NCI-H2107 treated with DMSO at 0.1 percent for 48 hours (cell line): ENCODE results near the gene SLC39A11.
"Not testable (repeated sequence)": the region's sequence is repeated elsewhere in the genome, so short reads cannot be mapped to it uniquely, and the experiment has no call there.

Experiments used
- DNase-seq: peaks from one replicate; lab custom pipeline; 2025; ENCODE audit not compliant: unreplicated experiment; lab: John Stamatoyannopoulos, UW

SLC39A11 gene

DNA sequence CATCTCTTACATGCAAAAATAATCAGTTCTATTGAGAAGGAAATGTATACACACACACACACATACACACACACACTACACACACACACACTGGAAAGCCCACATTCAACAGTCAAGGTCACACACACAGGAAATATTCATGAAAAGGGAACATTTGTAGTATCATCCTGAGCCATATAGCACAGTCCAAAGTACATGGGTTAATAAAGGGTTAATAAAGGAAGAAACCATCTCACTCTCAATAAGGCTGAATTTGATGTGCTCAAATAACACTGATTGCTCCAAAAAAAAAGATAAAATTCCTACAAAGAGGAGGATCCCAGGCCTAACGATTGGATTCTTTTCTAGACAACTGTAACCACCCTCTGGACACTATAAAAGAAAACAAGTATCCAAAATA is 164.7 kb downstream of the SLC39A11 start:
- no peak for DNase-seq

DNA sequence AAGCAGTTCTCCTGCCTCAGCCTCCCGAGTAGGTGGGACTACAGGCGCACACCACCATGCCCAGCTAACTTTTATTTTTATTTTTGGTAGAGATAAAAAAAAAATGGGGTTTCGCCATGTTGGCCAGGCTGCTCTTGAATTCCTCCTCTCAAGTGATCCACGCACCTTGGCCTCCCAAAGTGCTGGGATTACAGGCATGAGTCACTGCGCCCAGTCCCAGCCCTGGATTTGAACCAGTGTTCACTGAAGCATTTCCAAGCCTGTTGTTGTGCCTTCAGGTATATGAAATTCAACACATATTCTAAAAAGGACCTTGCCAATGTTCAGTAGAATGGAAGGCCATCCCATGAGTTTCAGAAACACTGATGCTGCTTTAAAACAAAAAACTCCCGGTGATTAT is 165.3 kb downstream of the SLC39A11 start:
- DNase-seq, result no peak

DNA sequence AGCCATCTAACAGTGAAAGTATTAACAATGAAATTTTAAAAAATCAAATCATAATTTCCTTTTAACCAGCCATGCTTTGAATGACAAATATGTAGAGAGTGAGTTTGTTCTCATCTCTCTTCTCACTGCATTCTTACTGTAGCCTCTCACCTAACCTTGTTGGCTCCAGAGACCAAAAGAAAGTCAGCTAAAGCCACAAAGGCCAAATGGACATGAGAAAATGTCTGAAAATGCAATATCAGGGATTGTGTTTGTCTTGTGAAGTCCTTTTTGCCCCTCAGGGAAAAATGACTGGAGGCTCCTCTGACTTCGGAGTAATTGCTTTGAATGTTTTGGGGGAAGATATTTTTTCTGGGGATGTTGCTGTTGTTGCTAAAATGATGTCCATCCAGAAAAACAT is 166.3 kb downstream of the SLC39A11 start:
- DNase-seq, result no peak

DNA sequence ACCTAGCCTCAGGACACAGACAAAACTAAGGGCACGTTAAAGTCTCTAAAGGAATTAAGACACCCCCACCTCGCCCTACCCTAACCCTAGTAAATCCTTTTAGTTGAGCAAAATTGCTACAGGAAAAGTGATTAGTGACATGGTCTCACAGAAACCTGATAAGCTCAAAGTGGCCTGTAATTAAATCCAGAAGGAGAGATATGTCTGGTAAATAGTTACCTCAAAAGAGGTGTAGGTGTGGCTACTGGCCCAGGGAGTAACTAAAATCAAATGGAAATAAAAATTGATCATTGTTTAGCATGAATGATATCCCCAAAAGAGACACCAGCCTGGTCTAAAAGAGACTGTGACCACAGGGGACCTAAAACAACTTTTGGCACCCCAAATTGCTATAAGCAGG is 168.3 kb downstream of the SLC39A11 start:
- no peak for DNase-seq

DNA sequence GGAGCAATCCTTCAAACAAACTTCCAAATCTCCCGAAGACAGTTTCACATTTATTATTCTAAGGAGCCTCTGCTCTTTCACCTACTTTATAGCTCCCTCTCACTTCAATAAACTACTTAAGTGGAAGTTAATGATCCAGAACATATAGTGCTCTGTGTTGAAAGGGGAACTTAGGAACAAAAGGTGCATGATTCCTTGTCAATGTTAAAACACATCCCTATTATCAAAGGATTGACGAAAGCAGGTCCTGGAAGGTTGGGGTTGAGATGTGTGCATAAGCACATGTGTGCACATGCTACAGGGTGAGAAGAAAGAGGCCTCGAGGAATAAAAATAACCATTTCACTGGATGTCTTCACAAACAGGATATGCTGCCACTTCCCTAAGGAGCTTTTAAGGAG is 170.3 kb downstream of the SLC39A11 start:
- DNase-seq, result peak; percentile 81

DNA sequence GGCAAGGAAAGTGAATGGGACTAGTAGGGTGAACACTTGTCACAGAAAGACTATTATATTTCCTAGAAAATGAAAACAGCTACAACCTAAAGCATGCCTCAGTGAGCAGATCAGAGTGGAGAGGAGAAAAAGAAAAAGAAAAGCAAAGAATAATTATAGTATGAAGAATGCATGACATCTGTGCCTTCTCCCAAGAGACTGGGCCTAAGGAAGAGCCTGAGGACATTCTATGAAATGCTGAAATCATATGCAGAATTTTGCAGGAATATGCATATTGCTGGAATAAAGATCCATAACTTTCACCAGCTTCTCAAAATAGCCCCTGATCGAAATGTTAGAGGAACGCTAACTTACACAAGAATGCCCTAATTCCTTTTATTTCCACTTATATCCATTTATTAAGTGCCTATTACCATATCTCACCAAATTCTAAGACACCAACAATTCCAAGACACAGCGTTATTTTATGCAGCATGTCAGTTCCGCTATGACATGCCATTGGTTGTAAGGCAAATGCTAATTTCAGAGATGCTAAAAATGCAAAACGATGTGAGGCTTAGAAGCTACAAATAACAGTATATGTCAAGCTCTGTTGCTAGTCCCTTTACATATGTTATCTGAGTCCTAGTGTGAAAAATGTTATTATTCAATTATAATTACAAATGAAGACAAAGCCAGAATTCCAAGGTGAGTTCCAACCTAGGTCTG is 171.0 kb downstream of the SLC39A11 start:
- DNase-seq, result no peak

DNA sequence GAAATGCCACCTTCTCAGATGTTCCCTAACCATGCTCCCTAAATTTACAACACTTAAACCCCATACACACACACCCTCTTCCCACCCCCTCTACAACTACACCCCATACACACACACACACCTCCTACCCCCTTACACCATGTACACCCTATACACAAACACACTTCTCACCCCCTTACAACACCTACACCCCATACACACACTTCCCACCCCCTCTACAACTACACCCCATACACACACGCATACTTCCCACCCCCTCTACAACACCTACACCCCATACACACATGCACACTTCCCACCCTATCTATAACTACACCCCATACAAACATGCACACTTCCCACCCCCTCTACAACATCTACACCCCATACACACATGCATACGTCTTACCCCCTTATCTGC is 172.0 kb downstream of the SLC39A11 start:
- no peak for DNase-seq

DNA sequence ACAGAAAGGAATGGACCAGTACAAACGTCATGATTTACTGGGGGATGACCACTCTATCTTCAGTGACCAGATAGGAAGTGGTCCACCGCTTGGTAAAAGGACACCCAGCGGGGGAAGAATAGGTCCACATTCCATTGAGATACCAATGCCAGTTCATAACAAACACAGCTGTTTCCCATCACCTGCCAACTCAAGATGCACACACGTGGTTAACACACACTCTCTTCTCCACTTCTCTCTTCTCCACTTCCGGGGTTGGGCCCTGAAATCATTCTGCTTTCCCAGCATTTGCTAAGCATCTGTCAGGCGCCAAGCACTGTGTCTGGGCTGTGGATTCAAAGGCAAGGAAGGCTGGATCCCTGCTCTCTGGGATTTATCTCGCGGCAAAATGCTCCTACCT is 175.5 kb downstream of the SLC39A11 start:
- DNase-seq, result no peak

DNA sequence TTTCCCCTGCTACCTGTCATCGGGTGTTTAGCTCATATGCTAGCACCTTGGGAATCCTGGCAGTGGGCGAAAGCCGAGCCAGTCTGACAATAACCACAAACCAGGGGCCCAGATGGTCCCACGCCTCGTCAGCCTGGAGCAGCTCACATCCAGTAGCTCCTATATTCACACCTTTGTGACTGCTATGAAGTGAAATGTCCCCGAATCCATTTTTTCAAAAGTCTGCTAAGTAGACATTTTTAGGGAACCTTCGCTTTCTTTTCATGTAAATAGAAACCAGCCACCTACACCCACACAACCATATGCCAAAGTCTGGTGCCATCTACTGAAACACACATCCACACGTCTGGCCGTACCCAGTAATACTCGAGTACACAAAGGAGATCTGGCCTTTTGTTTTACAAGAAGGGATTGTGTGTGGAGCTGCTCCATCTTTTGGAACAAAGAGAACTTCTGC is 176.8 kb downstream of the SLC39A11 start:
- DNase-seq, result no peak

DNA sequence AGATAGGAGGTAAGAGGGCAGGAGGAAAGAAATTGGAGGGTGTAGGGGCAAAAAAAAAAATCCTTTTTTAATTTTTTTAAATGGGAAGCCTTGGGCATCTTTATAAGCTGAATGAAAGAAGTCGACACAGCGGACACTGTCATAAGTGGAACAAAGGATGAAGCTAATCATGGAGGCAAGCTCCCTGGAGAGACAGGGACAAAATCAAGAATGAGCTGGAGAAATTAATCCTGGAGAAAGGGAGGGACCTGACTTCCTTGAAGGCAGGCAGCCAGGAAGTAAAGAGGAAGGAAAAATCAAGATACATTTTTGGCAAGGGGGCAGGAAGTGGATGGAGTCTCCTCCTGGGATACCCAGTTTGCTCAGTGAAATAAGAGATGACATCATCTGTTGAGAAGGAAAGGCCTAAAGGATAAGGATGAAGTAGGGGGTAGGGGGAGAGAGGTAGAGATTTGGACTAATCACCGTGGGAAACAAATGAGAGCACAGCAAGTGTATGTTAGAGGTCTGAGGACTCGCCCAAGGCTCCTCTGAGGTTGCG is 179.3 kb downstream of the SLC39A11 start:
- no peak for DNase-seq

DNA sequence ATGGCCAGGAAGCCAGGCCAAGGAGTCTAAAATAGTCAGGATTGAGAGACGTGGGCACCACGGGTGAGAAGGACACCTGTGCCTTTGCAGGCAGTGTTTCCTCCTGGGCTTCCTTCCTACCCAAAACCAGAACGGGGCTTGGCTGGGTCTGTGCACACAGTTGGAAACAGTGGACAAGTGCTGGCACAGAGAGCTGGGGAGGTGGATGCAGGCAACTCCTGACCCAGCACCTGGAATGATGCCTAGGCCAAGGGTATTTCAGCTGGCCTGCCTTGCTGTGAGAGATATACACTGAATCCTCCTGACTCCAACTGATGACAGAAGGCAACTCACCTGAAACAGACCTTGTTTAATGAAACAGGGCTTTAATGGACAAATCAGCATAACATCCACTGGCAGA is 186.2 kb downstream of the SLC39A11 start:
- DNase-seq, result no peak

DNA sequence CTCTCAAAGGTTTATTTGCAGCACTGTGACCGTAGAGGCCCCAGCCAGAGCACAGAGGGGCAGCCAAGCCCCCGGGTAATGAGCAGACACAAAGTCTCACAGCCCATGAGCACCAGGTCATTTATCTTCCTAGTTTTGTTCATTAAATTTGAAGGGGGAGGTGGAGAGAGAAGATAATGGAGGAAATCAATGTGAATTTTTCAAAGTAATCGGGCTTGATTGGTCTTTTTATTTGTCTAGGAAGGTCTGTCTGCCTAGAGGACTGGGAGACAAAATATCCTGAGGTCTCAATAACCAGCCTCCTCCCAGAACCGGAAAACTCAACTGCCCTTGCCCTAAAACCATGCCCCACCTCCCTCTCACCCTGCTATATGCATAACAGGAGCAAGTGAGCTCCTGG is 189.0 kb downstream of the SLC39A11 start:
- DNase-seq, result no peak

DNA sequence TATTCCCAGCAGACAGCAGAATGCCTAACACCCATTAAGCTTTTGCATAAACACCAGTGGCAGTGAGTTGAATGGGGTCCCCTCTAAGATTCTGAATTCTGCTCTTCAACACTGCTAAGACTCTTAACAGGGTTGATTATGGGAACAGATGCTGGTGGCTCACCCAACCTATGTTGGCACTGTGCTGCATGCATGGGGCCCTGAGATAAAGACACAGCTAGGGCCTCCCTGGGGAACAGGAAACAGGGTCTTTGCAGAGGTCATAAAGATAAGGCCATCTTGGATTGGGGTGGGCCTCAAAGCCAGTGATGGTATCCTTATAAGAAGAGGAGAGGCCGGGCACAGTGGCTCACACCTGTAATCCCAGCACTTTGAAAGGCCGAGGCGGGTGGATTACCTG is 190.8 kb downstream of the SLC39A11 start:
- no peak for DNase-seq

DNA sequence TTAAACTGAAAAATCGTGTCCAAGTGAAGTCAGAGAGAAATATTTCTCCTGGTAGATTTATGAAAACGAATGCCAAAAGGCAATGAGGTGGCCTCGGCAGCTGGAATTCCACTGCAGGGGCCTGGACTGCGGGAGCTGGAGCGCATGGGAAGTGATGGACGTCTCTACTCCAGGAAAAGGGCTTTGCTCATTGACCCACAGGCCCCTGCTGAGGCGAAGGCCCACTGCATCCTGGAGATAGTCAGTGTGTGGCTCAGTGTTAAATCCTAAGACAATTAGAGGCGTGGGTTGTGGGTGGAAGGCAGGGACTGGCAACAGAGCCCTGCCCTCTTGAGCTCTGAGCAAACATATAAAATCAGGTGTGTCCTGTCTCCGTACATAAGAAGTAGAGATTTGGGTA is 191.4 kb downstream of the SLC39A11 start:
- no peak for DNase-seq

DNA sequence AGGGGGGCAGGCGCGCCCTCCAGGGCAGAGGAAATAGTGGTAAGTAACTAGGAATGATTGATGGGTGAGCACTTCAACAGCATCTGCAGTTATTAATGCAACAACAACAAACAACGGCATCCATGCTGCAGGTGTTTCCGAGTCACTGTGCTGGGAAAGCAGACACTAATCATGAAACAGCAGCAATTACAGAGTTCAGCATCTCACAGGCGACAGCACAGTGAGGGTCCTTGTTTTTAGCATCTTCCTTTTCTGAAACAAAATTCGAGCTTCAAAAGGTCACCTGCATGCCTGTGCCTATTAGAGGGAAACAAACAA is 191.9 kb downstream of the SLC39A11 start:
- DNase-seq, result no peak

DNA sequence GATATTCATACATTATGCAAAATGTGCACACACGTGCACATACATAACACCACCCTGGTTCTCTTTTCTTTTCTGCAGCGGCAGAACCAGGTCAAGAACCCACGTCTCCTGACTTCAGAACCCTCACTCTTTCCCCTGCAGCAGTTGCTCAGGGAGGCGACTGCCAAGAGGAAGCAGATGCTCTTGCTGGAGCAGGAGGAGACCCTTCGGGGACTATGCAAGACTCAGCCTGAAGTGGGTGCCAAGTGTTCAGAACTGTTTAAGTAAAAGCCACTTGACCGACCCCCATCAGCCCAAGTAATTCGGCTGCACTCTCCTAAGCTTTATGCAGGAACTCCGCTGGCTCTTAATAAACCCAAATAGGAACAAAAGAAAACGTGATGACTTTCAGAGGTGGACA is 193.8 kb downstream of the SLC39A11 start:
- no peak for DNase-seq

DNA sequence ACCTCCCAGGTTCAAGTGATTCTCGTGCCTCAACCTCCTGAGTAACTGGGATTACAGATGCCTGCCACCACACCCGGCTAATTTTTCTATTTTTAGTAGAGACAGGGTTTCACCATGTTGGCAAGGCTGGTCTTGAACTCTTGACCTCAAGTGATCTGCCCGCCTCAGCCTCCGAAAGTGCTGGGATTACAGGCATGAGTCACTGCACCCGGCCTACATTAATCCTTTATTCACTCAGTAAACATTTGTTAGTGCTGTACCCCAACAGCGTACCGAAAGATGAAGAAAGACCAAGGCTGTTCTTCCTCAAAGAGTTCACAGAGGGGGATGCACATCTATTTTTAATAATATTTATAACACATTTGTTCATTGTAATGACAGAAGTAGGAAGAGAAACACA is 196.2 kb downstream of the SLC39A11 start:
- not testable (repeated sequence) for DNase-seq

DNA sequence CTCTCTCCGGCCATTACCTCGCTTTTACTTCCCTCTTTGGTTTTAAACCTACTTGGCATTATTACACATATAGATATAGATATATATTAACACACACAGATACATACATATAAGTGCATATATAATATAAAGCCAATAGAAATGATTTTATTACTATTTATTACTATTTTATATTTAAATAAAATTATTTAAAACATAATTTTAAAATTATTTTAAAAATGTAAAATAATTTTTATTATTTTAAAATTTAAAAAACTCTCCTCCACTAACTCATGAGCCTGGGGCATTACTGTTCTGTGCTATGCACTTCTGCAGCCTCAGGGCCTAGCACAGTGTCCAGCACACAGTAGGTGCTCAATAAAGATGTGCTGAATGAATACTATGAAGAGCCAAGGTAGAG is 200.9 kb downstream of the SLC39A11 start:
- DNase-seq, result no peak

DNA sequence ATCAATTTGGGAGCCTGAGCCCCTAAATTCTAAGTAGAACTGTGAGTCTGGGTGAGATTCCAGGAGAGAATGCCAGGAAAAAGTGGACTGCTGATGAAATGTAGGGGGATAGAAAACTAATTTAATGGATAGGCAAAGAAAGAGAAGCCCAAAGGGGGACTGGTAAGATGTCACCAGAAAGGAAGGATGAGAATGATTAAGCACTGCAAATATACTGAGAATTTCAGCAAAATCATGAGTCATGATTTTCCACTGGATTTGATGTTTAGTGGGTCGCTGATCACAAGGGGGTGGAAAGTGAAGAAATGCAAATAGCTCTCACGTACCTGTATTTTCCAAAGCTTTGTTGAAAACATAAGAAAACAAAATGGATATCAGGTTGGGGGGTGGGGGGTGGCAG is 201.8 kb downstream of the SLC39A11 start:
- no peak for DNase-seq

DNA sequence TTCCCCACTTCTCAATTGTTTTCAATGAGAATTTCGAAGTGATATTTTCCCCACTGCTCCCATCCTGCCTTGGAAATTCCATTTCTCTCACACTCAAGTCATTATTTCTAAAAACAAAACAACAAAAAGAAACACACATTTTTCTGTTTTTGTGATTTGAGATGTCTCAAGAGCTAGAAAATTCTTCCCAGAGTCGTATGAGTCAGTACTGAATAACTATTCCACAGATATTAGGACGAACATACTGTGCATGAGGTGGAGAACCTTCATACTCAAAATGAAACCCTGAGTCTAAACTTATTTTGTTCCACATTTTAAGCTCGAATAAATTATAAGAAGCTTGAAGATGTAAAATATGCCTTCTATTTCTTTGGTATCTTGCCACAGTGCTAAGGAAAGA is 204.6 kb downstream of the SLC39A11 start:
- DNase-seq, result no peak

DNA sequence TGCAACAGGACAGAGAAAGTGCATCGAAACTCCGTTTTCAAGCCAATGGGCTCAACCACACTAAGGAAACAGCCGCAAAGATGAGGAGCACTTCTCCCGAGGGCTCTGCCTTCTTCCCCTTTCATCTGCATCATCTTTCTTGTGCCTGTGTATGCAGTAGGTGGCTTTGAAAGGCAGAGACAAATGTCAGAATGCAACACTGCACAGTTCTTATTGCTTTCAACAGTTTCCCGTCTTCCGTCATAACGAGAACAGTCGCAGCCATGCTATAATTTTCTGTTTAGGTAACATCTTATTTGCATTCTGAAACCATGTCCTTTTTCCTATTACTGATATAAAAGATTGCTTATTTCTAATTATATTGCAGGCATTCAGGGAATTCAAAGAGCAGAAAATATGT is 205.2 kb downstream of the SLC39A11 start:
- DNase-seq, result no peak

DNA sequence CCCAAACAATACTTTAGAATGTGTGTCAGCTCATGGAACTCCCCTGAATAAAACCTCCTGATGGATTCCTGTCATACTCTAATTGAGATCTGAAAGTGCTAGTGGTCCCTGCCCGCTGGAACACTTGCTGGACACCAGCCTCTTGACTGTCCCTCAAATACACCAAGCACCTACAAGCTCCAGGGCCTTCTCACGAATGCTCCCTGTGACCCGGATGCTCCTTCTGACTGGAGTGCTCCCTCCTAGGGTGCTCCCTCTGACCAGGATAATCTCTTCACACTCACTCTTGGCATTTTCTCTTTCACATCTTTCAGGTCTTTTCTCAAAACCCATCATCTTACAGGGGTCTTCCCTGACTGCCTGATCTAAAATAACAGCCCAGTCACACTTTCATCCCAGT is 205.9 kb downstream of the SLC39A11 start:
- no peak for DNase-seq

DNA sequence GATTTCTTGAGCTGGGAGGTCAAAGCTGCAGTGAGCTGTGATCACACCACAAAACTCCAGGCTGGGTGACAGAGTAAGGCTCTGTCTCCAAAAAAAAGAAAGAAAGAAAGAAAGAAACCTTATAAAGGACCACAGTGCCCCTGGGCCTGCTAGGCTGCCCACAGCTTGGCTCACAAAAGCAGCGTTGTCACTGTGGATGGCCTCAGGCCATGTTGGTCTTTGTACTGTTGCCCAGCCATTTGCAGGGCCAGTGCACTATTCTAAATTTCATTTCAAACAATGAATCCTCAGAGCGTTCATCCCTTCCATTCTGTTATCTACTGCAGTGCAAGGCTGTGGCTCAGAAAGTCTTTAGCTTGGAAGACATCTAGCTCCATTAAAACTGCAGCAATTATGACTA is 208.4 kb downstream of the SLC39A11 start:
- no peak for DNase-seq
